COLO668 (cell line): ENCODE data around the gene VCX2.
"Not testable (repeated sequence)": the region's sequence is repeated elsewhere in the genome, so short reads cannot be mapped to it uniquely, and the experiment has no call there.

ENCODE experiments used
- DNase-seq: peaks from one replicate; lab custom pipeline; 2025; ENCODE audit not compliant: unreplicated experiment; lab: John Stamatoyannopoulos, UW

The VCX2 gene

DNA sequence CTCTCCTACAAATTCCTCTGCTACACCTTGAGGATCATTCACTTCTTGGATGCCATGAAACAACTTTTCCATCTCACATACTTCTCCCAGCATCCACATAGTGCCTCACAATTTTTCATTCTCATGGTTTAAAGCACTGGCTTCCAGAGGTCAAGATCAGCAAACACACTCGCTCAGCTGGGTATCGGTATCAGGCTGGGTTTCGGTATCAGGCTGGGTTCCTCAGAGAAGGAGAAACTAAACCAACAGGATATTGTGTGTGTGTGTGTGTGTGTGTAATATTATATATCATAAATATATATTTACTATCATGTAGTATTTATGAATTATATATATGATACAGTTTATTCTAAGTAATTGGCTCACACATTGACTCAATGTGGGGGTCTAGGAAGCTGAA, at the start of gene VCX2:
VCX2 (minus strand) TSS at position 99 of the 400 bp plus-strand sequence. CDS start 624 bp downstream, outside the sequence.
- not testable (repeated sequence) for DNase-seq

DNA sequence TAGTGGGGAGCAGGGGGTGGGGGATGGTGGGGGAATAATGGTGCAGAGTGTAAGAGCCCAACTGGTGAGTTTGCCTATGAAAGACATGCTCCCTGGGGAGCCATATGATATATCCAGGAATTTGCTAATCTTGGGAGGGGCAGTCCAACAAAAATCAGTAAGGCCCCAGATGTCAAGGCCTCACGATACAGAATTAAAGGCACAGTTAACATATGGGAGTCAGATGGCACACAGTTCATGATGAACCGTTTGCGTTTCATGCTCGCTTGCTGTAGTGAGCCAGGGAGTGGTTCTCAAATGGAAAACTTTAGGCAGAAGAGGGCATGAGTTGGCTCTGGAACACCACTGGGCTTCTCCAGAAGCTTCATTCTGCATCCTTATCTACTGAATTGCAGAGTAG, 33.9 kb upstream of the VCX2 start:
- DNase-seq: no peak

- DNase-seq: no peak
Measured at GRCh38 chrX:8204169-8204935, 33.3 kb upstream of the VCX2 start.

DNA sequence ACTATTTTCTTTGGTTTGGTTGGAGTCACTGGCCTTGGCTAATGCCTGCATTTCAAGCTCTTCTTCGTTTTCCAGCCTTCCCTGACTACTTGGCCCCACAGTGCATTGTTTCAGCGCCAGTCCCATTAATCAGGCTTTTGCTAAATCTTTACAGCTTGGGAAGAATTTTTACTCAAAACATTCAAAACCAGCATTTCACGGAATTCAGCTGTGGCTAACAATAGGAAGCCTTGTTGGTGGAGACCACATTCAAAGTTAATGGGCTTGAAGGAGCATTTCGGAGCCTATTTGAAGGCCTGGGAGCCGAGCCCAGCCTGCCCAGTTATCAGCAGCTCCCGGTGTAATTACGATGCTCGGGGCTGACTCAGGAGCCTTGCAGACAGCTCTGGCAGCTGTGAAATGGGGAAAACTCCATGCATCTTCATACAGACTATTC, 30.8 kb upstream of the VCX2 start:
- DNase-seq: no peak

GRCh38 chrX:8196776-8197175, 25.7 kb upstream of the VCX2 start:
- no peak for DNase-seq

GRCh38 chrX:8194216-8194615, 23.1 kb upstream of the VCX2 start:
- peak; percentile 9 for DNase-seq

GRCh38 chrX:8192276-8192675, 21.2 kb upstream of the VCX2 start:
- no peak for DNase-seq

DNA sequence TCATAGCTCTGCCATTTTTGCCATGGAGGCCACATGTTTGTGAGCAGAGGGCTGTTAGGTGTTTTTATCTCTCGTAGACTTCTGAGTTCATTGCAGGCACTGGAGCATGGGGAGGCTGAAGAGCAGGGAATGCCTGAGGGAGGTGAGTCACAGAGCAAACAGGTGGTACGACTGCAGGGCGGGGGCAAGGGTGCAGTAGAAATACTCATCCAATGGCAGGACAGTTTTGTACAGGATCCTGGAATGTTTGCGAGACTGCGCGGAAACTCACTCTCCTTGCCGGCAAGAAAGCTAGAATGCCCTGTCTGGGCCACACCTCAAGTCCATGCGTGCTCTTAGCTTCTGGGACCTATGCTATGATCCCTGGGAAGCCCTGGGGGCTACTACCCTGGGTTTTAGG, 20.0 kb upstream of the VCX2 start:
- DNase-seq: peak; percentile 14

GRCh38 chrX:8190341-8190830, 19.3 kb upstream of the VCX2 start:
- DNase-seq: no peak

DNA sequence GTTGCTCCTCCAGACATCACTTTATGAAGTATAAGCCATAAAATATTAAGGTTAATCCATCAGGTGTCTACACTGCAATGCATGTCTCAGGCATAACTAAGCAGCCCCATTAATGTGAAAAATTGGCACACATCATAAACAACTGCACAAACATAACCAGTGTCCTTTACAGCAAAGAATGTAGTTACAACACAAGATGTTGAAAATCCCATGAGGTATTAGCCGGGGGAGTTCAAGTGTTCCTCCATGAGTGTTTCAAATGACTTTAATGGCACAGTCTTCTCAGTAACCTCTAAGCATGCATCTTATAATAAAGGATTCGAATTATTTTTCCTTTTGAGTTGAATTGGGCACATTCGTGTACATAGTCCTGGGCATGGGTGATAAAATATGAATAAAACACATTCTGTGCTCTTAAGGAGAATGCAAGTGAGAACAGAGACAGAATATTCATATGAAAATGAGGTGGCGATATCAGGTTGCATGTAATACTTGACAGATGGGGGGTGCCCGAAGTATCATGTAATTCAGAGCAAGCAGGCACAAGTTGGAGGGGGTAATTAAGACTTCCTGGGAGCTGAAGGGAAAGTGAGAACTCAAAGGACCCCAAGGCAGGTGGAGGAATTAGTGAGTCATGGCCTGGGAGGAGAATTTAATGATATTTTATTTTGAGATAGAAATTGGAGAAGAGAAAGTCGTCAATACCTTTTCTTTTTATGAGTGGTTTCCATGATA, 18.2 kb upstream of the VCX2 start:
- DNase-seq: no peak

GRCh38 chrX:8183346-8183745, 12.3 kb upstream of the VCX2 start:
- DNase-seq: no peak

DNA sequence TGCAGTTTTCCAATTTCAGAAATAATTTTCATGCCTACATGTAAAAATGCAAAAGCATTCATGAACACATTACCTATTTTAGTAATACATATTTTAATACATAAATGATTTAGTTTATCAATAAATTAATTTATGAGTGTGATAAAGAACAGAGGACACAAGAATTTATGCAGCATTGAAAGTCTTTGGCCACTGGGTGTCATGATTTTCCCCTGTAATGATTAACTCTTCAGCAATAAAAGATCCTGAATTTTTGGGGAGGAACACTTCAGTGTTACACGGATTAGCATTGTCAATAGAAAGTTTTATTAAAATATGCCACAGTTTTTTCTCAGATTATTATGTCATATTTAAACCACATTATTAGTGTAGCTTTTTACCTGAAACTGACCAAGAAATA, 8.6 kb upstream of the VCX2 start:
- DNase-seq: no peak

DNA sequence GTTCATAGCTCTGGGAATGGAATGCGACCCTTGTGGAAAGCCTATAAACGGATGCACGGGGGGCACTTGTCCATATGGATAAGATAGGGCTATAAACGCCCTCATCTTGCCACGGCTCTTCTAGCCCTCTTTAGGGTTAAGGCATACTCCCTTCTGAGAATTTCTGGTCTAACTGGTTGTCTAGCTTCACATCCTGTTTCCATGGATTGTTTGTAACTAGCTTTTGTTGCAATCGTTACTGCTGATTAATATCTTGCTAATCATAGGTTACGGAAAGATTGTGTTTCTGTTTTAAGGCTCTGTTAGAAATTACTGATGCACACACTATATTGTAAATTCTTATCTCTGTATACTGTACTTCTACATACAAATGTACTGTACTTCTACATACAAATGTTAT, 17.1 kb downstream of the VCX2 start:
- not testable (repeated sequence) for DNase-seq

GRCh38 chrX:8147226-8147625, 23.8 kb downstream of the VCX2 start:
- no peak for DNase-seq

DNA sequence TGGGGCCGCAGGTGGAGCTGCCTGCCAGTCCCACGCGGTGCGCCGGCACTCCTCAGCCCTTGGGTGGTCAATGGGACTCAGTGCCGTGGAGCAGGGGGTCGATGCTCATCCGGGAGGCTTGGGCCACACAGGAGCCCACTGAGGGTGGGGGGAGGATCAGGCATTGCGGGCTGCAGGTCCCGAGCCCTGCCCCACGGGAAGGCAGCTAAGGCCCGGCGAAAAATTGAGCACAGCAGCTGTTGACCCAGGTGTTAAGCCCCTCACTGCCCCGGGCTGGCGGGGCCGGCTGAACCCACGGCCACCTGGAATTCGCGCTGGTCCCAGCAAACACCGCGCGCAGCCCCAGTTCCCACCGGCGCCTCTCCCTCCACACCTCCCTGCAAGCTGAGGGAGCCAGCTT, 26.1 kb downstream of the VCX2 start:
- no peak for DNase-seq

- DNase-seq: no peak
Measured at GRCh38 chrX:8141896-8142295, 29.2 kb downstream of the VCX2 start.

DNA sequence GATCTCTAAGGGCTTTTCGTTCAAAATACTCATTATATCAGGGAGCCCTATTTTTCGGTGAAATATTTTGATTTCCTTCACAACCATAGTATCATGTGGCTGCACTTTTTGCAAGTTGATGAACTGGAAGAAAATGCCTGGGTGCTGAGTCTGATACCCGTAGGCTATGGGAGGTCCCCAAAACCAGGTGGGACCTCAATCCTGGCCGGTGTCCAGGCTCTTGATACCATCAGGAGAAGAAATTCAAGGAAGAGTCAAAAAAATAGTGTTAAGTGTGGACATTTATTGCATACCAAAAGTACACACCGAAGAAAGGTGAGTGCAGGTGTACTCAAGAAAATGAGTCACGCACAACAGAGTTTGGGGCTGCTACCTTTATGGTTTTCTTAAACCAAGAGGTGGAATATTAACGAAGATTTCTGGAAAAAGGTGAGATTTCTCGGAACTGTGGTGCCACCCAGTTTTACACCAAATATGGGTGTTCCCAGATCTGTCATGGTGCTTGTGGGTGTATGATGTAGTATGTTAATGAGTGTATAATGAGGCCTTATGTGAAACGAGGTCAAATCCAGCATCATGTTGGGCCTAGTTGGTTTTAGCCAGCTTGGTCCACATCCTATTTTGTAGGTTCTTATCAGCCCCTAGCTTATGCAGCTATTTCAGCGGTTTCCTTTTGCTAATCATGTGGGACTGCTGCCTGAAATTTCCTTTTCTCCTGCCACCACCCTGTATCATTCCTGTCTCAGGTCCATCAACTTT, 29.9 kb downstream of the VCX2 start:
- no peak for DNase-seq

- DNase-seq: no peak
Measured at GRCh38 chrX:8139716-8140115, 31.4 kb downstream of the VCX2 start.

GRCh38 chrX:8138252-8138651, 32.8 kb downstream of the VCX2 start:
- no peak for DNase-seq

DNA sequence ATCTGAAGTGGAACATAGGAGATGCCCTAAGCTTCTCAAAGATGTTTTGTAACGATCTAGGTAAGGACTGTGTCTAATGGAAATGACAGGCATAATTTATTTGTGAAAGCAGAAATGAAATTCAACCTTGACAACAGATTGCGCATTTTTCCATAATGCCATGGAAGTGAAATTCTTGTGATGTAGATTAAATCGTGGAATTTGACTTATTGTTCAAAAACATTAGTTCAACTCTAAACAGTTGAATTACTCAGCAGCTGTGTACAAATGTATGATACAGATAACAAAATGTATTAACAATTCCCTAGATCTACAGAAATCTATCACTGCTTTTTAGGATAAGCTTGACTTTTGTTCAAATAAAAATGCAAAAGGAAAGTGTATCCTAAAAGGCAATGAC, 44.4 kb downstream of the VCX2 start:
- no peak for DNase-seq

GRCh38 chrX:8126092-8126491, 45.0 kb downstream of the VCX2 start:
- DNase-seq: no peak

GRCh38 chrX:8125566-8125965, 45.5 kb downstream of the VCX2 start:
- no peak for DNase-seq
